Measurements from ENCODE around the gene PBX4.

The PBX4 gene

DNA sequence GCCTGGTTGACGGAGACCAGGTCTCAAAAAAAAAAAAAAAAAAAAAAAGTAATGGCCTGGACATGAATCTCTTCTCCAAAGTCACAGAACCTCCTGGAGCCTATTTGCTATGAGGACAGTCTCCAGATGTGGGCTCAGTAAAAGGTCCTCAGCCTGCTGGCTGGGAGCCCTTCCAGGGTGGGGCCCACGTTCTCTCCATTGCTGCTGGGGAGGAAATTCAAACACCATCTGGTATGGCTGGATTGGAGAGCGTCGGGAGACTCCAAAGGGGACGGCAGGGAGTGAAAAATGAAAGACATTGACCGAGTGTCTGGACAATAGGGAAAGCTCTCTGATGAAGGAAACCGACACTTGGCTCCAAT lies 1.3 kb upstream of the PBX4 start:
- no peaks in the 10 kb centered on the region for H3K9me2 ChIP-seq (ENCODE audit: low read depth, low read length)
- H3K27ac ChIP-seq (ENCODE audit: low read depth, low read length, poor library complexity, severe bottlenecking): no peak overlapping the region
- H3K4me3 ChIP-seq (ENCODE audit: low read depth, low read length, poor library complexity, severe bottlenecking): no peak overlapping the region
- no peak overlapping the region for H3K4me2 ChIP-seq (ENCODE audit: low read length)
- H3K79me2 ChIP-seq (ENCODE audit: insufficient read depth, low read length): no peaks in the 10 kb centered on the region
- no peak overlapping the region for H2AFZ ChIP-seq (ENCODE audit: low read length)
- no peaks in the 10 kb centered on the region for H3K9me3 ChIP-seq (ENCODE audit: low read length)
- TF ChIP-seq, protein P1, sequence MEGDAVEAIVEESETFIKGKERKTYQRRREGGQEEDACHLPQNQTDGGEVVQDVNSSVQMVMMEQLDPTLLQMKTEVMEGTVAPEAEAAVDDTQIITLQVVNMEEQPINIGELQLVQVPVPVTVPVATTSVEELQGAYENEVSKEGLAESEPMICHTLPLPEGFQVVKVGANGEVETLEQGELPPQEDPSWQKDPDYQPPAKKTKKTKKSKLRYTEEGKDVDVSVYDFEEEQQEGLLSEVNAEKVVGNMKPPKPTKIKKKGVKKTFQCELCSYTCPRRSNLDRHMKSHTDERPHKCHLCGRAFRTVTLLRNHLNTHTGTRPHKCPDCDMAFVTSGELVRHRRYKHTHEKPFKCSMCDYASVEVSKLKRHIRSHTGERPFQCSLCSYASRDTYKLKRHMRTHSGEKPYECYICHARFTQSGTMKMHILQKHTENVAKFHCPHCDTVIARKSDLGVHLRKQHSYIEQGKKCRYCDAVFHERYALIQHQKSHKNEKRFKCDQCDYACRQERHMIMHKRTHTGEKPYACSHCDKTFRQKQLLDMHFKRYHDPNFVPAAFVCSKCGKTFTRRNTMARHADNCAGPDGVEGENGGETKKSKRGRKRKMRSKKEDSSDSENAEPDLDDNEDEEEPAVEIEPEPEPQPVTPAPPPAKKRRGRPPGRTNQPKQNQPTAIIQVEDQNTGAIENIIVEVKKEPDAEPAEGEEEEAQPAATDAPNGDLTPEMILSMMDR (IDR thresholded peaks at IDR 0.05; ENCODE audit: low read length): no peak
- TF ChIP-seq EZH2 (IDR thresholded peaks at IDR 0.05; ENCODE audit: borderline replicate concordance, low read length): no peak
- H3K27me3 ChIP-seq (ENCODE audit: insufficient read depth, low read length): no peaks in the 10 kb centered on the region
- H4K20me1 ChIP-seq (ENCODE audit: insufficient read depth, low read length): no peaks in the 10 kb centered on the region
- no peak overlapping the region for H3K9ac ChIP-seq (ENCODE audit: low read length)
- no peaks in the 10 kb centered on the region for H3F3A ChIP-seq (ENCODE audit: insufficient read depth, low read length)
- H3K36me3 ChIP-seq (ENCODE audit: insufficient read depth, low read length): peaks cover 11% of the 10 kb centered on the region; the same call in 1 of the 2 replicates
- peaks cover 28% of the 10 kb centered on the region for H3K4me1 ChIP-seq (ENCODE audit: insufficient read depth, low read length, severe bottlenecking)

- Histone ChIP-seq H3K9ac (ENCODE audit: low read length) (peak overlapping the region; percentile 1; the same call in 1 of the 2 replicates), H3K79me2 (ENCODE audit: insufficient read depth, low read length) (no peaks in the 10 kb centered on the region), H2AFZ (ENCODE audit: low read length) (no peak overlapping the region), H4K20me1 (ENCODE audit: insufficient read depth, low read length) (no peaks in the 10 kb centered on the region), H3F3A (ENCODE audit: insufficient read depth, low read length) (no peaks in the 10 kb centered on the region), H3K9me3 (ENCODE audit: low read length) (no peaks in the 10 kb centered on the region), H3K27ac (ENCODE audit: low read depth, low read length, poor library complexity, severe bottlenecking) (no peak overlapping the region), H3K4me1 (ENCODE audit: insufficient read depth, low read length, severe bottlenecking) (peaks cover 28% of the 10 kb centered on the region), H3K36me3 (ENCODE audit: insufficient read depth, low read length) (peaks cover 8% of the 10 kb centered on the region; the same call in 1 of the 2 replicates), H3K4me2 (ENCODE audit: low read length) (peak overlapping the region; percentile 60), H3K9me2 (ENCODE audit: low read depth, low read length) (no peaks in the 10 kb centered on the region), H3K4me3 (ENCODE audit: low read depth, low read length, poor library complexity, severe bottlenecking) (peak overlapping the region; percentile 45), H3K27me3 (ENCODE audit: insufficient read depth, low read length) (no peaks in the 10 kb centered on the region)
- TF ChIP-seq EZH2 (IDR thresholded peaks at IDR 0.05; ENCODE audit: borderline replicate concordance, low read length): no peak
- TF ChIP-seq, protein P1 (IDR thresholded peaks at IDR 0.05; ENCODE audit: low read length): no peak
Measured at GRCh38 chr19:19619181-19619848, 828 bp upstream of the PBX4 start.

DNA sequence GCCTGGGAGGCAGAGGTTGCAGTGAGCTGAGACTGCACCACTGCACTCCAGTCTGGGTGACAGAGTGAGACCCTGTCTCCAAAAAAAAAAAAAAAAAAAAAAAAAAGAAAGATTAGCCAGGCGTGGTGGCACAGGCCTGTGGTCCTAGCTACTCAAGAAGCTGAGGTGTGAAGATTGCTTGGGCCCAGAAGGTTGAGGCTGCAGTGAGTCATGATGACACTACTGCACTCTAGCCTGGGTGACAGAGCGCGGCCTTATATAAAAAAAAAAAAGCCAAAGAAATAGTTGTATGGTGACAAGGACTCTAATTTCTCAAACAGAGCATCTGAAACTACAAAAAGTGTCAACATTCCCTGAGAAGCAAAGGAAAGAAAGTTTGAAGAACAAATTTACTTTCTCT lies 3.4 kb downstream of the PBX4 start:
- Histone ChIP-seq H2AFZ (ENCODE audit: low read length) (no peak overlapping the region), H3K36me3 (ENCODE audit: insufficient read depth, low read length) (no peaks in the 10 kb centered on the region), H3K4me3 (ENCODE audit: low read depth, low read length, poor library complexity, severe bottlenecking) (no peak overlapping the region), H3K79me2 (ENCODE audit: insufficient read depth, low read length) (no peaks in the 10 kb centered on the region), H3K4me2 (ENCODE audit: low read length) (peak overlapping the region; percentile 26; the same call in 1 of the 2 replicates), H3K27ac (ENCODE audit: low read depth, low read length, poor library complexity, severe bottlenecking) (no peak overlapping the region), H3K9me3 (ENCODE audit: low read length) (no peaks in the 10 kb centered on the region), H3F3A (ENCODE audit: insufficient read depth, low read length) (no peaks in the 10 kb centered on the region), H3K27me3 (ENCODE audit: insufficient read depth, low read length) (no peaks in the 10 kb centered on the region), H3K4me1 (ENCODE audit: insufficient read depth, low read length, severe bottlenecking) (peaks cover 28% of the 10 kb centered on the region), H3K9ac (ENCODE audit: low read length) (no peak overlapping the region), H3K9me2 (ENCODE audit: low read depth, low read length) (no peaks in the 10 kb centered on the region), H4K20me1 (ENCODE audit: insufficient read depth, low read length) (no peaks in the 10 kb centered on the region)
- TF ChIP-seq EZH2 (IDR thresholded peaks at IDR 0.05; ENCODE audit: borderline replicate concordance, low read length): no peak
- TF ChIP-seq, protein P1 (IDR thresholded peaks at IDR 0.05; ENCODE audit: low read length): no peak

Measured in OCI-LY1 (cell line).